HG03039 (cell line): Measurements from ENCODE around the gene ARL8A.

Experiments used
- ATAC-seq: cut with Tn5 transposase; IDR thresholded peaks from one replicate; pipeline ENCODE4 v1.9.1; 2021; ENCODE audit warnings: mild to moderate bottlenecking, moderate library complexity; ENCODE audit not compliant: unreplicated experiment

ARL8A gene

DNA sequence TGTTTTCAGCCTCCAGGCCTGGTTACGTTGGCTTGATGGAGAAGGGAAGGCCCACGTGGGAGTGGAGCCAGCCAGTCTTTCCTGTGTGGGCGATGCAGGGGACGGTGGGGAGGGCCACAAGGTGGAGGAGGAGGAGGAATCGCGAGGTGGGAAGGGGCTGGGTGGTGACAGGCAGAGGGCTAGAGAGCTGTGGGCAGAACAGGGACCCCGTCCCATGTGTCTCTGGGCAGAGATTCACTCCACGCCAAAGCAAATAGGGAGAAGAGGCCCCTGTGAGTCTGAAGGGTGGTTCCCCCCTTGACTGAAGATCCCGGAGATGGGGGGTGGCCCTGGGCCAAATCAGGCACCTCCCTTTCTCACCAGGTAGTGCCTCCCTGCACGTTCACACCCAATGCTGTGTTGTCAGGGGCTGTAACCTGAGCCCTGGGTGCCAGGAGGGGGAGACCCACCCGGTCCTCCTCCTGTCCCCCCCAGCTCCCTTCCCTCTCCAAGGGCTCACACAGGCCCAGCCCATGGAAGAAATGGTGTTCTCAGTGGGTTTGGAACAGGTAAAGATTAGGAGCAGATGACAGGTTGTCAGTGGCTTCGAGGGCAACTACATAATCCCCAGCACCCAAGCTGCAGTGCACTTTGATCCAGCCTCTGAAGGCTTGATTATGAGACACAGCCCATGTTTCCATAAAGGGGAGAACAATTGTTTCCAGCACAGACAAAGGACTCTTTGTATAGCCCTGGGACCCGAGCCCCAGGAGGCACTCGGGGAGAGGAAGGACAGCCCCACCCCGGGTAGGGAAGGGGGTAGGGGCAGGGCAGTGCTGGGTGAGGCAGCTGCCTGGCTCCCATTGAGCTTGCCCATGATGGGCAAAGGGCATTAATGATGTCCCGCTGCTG is 59.5 kb downstream of the ARL8A start:
- ATAC-seq, result no peak
